ENCODE measurements around the gene RNF223.
"Not testable (repeated sequence)": the region's sequence is repeated elsewhere in the genome, so short reads cannot be mapped to it uniquely, and the experiment has no call there.

The RNF223 gene

DNA sequence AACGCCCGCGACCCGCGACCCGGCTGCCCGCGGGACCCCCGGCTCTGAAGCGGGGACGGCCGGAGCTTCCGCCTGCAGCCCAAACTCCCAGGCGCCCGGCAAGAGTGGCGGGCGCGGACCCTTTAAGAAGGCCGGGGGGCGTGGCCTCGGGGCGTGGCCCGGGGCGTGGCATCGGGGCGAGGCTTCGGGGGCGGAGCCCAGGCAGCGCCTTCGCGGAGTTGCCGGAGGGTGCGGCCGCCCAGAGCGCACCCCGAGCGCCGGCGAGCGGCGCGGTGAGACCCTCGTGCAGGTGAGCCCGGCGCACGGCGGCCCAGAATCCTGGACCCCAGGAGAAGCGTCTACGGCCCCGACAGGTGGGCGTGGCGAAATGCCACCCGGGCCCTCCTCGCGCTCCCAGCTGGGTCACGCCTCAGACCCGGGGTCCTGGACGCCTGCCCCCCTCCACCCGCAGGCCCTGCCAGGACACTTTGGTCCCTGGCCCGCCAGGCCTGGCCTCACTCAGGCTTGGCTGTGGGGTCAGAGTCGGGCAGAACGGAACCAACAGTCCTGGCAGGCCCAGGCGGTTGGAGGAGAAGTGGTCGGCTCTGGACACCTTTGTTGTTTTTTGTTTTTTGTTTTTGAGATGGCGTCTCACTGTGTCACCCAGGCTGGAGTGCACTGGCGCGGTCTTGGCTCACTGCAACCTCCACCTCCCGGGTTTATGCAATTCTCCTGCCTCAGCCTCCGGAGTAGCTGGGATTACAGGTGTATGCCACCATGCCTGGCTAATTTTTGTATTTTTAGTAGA, 14.4 kb downstream of the RNF223 start:
- DNase-seq (ENCODE audit: low read depth) = peak; percentile 82

DNA sequence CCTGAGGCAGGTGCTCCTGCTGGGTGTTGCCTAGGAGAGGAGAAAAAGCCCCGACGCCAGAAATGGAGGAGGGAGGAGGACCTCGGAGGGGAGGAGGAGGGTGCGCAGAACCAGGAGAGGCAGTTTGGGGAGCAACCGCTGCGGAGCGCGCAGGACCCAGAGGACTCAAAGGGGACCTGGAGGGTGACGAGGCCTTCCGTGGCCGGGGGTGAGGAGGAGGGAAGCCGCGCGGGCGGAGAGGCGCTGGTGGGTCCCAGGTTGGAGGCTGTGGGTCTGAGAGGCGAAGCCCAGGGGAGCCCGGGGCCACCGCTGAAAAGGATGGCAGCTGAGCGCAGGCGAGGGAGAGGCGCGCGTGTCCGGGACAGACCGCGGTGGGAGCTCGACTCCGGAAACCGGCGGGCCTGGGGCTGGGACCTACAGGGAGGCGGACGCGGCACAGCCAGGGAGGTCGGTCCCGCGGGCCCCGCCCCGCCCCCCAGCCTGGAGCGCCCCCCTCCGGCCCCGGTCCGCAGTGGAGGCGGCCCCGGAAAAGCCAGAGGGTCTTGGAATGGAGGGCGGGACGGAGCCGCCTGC, 15.1 kb downstream of the RNF223 start:
- no peak for DNase-seq (ENCODE audit: low read depth)

- no peak for DNase-seq (ENCODE audit: low read depth)
These were observed 15.8 kb downstream of the RNF223 start for GRCh38 chr1:1058088-1058905.

DNA sequence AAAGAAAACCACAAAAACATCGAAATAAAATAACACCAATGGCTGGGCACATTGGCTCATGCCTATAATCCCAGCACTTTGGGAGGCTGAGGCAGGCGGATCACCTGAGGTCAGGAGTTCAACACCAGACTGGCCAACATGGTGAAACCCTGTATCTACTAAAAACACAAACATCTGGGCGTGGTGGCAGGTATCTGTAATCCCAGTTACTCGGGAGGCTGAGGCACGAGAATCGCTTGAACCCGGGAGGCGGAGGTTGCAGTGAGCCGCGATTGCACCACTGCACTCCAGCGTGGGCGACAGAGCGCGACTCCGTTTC, 16.4 kb downstream of the RNF223 start:
- DNase-seq (ENCODE audit: low read depth) = not testable (repeated sequence)

GRCh38 chr1:1055841-1056736, 18.0 kb downstream of the RNF223 start:
- DNase-seq (ENCODE audit: low read depth) = no peak

DNA sequence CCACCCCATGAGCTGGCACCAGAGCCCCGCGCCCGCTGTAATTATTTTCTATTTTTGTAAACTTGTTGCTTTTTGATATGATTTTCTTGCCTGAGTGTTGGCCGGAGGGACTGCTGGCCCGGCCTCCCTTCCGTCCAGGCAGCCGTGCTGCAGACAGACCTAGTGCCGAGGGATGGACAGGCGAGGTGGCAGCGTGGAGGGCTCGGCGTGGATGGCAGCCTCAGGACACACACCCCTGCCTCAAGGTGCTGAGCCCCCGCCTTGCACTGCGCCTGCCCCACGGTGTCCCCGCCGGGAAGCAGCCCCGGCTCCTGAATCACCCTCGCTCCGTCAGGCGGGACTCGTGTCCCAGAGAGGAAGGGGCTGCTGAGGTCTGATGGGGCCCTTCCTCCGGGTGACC, 19.1 kb downstream of the RNF223 start:
- no peak for DNase-seq (ENCODE audit: low read depth)

DNA sequence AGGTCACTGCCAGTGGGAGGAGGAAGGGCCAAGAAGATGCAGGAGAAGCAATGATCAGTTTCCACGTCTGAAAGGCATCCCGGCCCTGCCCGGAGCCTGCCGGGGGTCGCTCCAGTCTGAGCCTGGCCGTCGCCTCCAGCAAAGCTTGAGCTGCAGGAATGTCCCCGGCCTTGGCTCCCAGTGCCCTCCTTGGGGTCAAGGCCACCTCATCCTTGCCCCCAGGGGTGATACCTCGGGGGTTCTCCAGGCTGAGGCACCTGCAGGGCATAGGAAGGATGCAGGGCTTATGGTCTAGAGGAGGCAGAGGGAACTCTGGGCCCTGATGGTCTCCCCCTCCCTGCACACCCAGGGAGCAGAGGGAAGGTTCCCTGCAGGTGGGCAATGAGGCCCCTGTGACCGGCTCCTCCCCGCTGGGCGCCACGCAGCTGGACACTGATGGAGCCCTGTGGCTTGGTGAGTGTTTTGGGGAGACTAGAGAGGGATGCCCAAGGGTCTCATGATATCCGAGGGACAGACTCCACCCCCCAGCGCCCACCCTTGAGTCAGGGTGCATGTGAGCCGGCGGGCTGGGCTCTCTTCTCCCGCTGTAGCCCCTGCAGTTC, 19.9 kb downstream of the RNF223 start:
- DNase-seq (ENCODE audit: low read depth) = no peak

DNA sequence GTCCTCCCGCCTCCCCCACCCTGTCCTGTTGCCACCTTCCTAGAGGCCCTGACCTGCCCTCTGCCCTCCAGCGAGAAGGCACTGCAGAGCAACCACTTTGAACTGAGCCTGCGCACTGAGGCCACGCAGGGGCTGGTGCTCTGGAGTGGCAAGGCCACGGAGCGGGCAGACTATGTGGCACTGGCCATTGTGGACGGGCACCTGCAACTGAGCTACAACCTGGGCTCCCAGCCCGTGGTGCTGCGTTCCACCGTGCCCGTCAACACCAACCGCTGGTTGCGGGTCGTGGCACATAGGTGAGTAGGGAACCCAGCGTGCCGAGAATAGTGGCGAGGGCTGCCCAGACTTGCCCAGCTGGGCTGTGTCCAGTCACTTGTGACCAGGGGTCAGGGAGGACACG, 20.4 kb downstream of the RNF223 start:
- DNase-seq (ENCODE audit: low read depth) = no peak

GRCh38 chr1:1053022-1053421, 21.1 kb downstream of the RNF223 start:
- DNase-seq (ENCODE audit: low read depth) = no peak

GRCh38 chr1:1052003-1052840, 21.9 kb downstream of the RNF223 start:
- no peak for DNase-seq (ENCODE audit: low read depth)

- no peak for DNase-seq (ENCODE audit: low read depth)
These were observed 22.8 kb downstream of the RNF223 start for GRCh38 chr1:1051127-1051810.

GRCh38 chr1:1050577-1051052, 23.5 kb downstream of the RNF223 start:
- no peak for DNase-seq (ENCODE audit: low read depth)

DNA sequence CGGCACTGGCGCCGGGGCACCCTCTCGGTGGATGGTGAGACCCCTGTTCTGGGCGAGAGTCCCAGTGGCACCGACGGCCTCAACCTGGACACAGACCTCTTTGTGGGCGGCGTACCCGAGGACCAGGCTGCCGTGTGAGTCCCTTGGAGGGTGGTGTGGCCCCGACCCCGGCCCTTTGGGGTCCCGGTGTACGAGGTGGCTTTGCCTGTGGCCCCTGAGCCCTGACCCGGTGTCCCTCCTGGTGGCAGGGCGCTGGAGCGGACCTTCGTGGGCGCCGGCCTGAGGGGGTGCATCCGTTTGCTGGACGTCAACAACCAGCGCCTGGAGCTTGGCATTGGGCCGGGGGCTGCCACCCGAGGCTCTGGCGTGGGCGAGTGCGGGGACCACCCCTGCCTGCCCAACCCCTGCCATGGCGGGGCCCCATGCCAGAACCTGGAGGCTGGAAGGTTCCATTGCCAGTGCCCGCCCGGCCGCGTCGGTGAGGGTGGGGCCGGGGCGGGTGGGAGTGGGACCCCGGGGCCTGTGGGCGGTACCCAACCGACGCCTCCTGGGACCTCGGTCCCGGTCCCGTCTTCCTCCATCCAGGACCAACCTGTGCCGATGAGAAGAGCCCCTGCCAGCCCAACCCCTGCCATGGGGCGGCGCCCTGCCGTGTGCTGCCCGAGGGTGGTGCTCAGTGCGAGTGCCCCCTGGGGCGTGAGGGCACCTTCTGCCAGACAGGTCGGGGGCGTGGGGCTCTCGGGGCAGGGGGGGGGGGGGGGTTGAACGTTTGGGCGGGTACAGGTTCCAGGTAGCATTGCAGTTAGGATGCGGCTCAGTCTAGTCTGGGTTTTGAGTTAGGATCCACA, 24.6 kb downstream of the RNF223 start:
- DNase-seq (ENCODE audit: low read depth) = no peak

GRCh38 chr1:1048765-1049164, 25.3 kb downstream of the RNF223 start:
- no peak for DNase-seq (ENCODE audit: low read depth)

DNA sequence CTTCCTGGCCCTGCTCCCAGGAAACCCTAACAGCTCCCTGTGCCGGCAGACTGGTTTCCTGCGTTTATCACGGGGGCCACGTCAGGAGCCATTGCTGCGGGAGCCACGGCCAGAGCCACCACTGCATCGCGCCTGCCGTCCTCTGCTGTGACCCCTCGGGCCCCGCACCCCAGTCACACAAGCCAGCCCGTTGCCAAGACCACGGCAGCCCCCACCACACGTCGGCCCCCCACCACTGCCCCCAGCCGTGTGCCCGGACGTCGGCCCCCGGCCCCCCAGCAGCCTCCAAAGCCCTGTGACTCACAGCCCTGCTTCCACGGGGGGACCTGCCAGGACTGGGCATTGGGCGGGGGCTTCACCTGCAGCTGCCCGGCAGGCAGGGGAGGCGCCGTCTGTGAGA, 26.1 kb downstream of the RNF223 start:
- DNase-seq (ENCODE audit: low read depth) = no peak

GRCh38 chr1:1047407-1047806, 26.7 kb downstream of the RNF223 start:
- no peak for DNase-seq (ENCODE audit: low read depth)

DNA sequence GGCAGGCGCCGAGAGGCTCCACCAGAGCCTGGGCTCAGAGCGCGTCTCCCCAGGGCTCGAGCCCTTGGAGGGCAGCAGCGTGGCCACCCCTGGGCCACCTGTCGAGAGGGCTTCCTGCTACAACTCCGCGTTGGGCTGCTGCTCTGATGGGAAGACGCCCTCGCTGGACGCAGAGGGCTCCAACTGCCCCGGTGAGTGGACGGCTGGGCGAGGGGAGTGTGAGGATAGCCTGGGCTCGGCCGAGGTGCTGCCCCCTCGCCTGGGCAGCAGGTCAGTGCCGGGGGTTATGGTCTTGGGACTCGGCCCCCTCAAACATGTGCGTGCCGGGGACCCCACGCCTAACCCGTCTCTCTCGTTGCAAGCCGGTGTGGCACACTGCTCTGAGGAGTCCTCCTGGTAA, 27.3 kb downstream of the RNF223 start:
- DNase-seq (ENCODE audit: low read depth) = no peak

DNA sequence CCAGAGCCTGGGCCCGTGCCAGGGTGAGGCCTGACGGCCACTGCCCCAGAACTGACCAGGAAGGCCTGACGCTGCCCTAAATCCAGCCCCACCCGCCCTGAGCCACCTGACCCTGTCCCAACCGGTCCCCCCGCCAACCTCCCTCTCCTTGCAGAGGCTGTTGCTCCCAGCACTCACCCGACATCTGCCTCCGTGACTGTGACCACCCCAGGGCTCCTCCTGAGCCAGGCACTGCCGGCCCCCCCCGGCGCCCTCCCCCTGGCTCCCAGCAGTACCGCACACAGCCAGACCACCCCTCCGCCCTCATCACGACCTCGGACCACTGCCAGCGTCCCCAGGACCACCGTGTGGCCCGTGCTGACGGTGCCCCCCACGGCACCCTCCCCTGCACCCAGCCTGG, 27.9 kb downstream of the RNF223 start:
- DNase-seq (ENCODE audit: low read depth) = no peak

DNA sequence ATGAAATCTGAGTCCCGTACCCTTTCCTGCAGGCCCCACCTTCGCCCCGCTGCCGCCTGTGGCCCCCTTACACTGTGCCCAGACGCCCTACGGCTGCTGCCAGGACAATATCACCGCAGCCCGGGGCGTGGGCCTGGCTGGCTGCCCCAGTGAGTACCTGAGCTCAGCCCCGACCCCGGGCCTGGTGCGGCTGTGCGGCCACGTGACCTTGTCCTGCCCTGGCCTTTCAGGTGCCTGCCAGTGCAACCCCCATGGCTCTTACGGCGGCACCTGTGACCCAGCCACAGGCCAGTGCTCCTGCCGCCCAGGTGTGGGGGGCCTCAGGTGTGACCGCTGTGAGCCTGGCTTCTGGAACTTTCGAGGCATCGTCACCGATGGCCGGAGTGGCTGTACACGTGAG, 29.0 kb downstream of the RNF223 start:
- DNase-seq (ENCODE audit: low read depth) = no peak

Measured in activated T-helper 1 cell treated with Interleukin-2 at 50 U/mL for 16 hours (primary cell).